Esophagus squamous epithelium (tissue), 4 donors: Measurements from ENCODE around the gene CELSR1.

Source experiments
- POLR2A ChIP-seq, 4 donors: fragments of 450-650 bp; IDR thresholded peaks; one replicate each; pipeline ENCODE4 v1.6.1; 2017; ENCODE audit warnings: antibody characterized with exemption in 4 of 4, mild to moderate bottlenecking in 4 of 4, moderate library complexity in 3 of 4
- TF ChIP-seq, protein P1 (sequence below), 6 experiments: fragments of 450-650 bp in 4 of 6; fragments of 200-600 bp in 2 of 6; sonication (generic) in 2 of 6; IDR thresholded peaks; one replicate each; pipeline ENCODE4 v1.5.1; 2016 to 2019; ENCODE audit warnings: antibody characterized with exemption in 6 of 6, mild to moderate bottlenecking in 4 of 6, moderate library complexity in 4 of 6

DNA sequence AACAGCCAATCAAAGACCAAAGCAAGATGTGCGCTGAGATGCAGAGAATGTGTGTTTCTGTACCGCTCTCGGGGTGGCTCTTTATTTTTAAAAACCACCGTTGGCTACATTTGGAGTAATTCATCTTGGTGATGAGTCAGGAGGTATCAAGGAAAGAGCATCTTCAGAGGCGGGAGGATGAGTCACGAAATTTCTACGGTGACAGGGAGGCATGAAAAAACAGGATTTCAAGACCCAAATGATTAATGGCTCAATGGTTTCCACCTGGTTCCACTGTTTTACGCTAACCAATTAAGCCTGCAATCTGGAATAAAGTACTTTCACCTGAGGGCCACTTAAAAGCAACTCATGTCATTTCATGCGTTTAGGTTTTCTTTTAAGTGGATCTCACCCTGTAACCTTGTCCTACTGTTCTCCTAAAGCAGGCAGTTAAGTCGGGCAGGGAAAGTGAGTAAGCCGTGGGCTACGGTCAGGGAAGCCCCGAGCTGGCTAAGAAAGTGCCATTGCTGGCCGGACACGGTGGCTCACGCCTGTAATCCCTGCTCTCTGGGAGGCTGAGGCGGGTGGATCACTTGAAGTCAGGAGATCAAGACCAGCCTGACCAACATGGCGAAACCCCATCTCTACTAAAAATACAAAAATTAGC lies 74.6 kb downstream of the CELSR1 start:
- TF ChIP-seq, protein P1, sequence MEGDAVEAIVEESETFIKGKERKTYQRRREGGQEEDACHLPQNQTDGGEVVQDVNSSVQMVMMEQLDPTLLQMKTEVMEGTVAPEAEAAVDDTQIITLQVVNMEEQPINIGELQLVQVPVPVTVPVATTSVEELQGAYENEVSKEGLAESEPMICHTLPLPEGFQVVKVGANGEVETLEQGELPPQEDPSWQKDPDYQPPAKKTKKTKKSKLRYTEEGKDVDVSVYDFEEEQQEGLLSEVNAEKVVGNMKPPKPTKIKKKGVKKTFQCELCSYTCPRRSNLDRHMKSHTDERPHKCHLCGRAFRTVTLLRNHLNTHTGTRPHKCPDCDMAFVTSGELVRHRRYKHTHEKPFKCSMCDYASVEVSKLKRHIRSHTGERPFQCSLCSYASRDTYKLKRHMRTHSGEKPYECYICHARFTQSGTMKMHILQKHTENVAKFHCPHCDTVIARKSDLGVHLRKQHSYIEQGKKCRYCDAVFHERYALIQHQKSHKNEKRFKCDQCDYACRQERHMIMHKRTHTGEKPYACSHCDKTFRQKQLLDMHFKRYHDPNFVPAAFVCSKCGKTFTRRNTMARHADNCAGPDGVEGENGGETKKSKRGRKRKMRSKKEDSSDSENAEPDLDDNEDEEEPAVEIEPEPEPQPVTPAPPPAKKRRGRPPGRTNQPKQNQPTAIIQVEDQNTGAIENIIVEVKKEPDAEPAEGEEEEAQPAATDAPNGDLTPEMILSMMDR (IDR thresholded peaks at IDR 0.05) = no peak
- no peak for TF ChIP-seq POLR2A (IDR thresholded peaks at IDR 0.05)
